IMR-90 (cell line): Measurements from ENCODE around the gene C3orf85. TPM values are rescaled to one million over a fixed set of nuclear protein-coding genes. Genes with fewer than 3 reads are reported as not detected.

ENCODE experiments used
- ATAC-seq: fragments of 200-7000 bp; cut with Tn5 transposase; 2 replicates; pipeline ENCODE4 v1.9.1; 2020; ENCODE audit warnings: low read depth, mild to moderate bottlenecking, moderate library complexity
- BruUV-seq: library from RNA; stranded (reverse); fragments of 400-500 nt; replicated peaks from 2 replicates; lab custom pipeline; 2021; lab: Mats Ljungman, UMichigan
- CTCF ChIA-PET: fragments of 300-600 bp; formaldehyde crosslinking; extraction: SDS; loops from one replicate; lab custom pipeline; 2021; ENCODE audit warnings: antibody characterized with exemption; lab: Yijun Ruan, JAX
- POLR2A ChIA-PET: fragments of 300-600 bp; sonication (Branson Sonifier 250); formaldehyde crosslinking; loops from one replicate; lab custom pipeline; 2022; ENCODE audit warnings: antibody characterized with exemption; ENCODE audit not compliant: unreplicated experiment; lab: Charles Lee
- DNase-seq: peaks from one replicate; pipeline ENCODE4 v3.0.0; 2013
- H2AFZ ChIP-seq: replicated peaks from 2 replicates; pipeline ENCODE3; 2013; ENCODE audit warnings: low read length, mild to moderate bottlenecking; ENCODE audit not compliant: poor library complexity
- H2AK5ac ChIP-seq: 2 replicates; pipeline ENCODE4 v1.6.1; 2013; ENCODE audit warnings: low read depth, low read length, inconsistent platforms
- H2AK9ac ChIP-seq: replicated peaks from 2 replicates; pipeline ENCODE3; 2013; ENCODE audit warnings: mild to moderate bottlenecking, low read depth, low read length, moderate library complexity; ENCODE audit not compliant: poor library complexity
- H2BK120ac ChIP-seq: 2 replicates; pipeline ENCODE4 v1.6.1; 2013; ENCODE audit warnings: low read depth, low read length, inconsistent platforms
- H2BK15ac ChIP-seq: 3 replicates; pipeline ENCODE4 v1.6.1; 2013; ENCODE audit warnings: low read depth, low read length, inconsistent platforms
- H2BK20ac ChIP-seq: 2 replicates; pipeline ENCODE4 v1.6.1; 2013; ENCODE audit warnings: low read depth, mild to moderate bottlenecking, inconsistent platforms, low read length, moderate library complexity
- H2BK5ac ChIP-seq: 2 replicates; pipeline ENCODE4 v1.6.1; 2013; ENCODE audit warnings: mild to moderate bottlenecking, low read depth, low read length, inconsistent platforms; ENCODE audit not compliant: poor library complexity, severe bottlenecking
- H3K14ac ChIP-seq: replicated peaks from 2 replicates; pipeline ENCODE4 v1.6.1; 2013; ENCODE audit warnings: low read depth, low read length, inconsistent platforms
- H3K18ac ChIP-seq: 2 replicates; pipeline ENCODE4 v1.6.1; 2013; ENCODE audit warnings: low read depth, low read length, control low read depth
- H3K23ac ChIP-seq: 2 replicates; pipeline ENCODE4 v1.6.1; 2013; ENCODE audit warnings: low read depth, low read length, inconsistent platforms
- H3K27ac ChIP-seq: 2 replicates; pipeline ENCODE4 v1.5.1; 2013; ENCODE audit warnings: mild to moderate bottlenecking, control low read depth, low read length; ENCODE audit not compliant: insufficient read depth
- H3K27me3 ChIP-seq: 2 replicates; pipeline ENCODE4 v1.6.1; 2013; ENCODE audit warnings: low read length; ENCODE audit not compliant: control insufficient read depth, insufficient read depth
- H3K36me3 ChIP-seq: 2 replicates; pipeline ENCODE4 v1.6.1; 2013; ENCODE audit warnings: low read length, mixed read lengths; ENCODE audit not compliant: control insufficient read depth, insufficient read depth
- H3K4ac ChIP-seq: 2 replicates; pipeline ENCODE4 v1.6.1; 2013; ENCODE audit warnings: low read depth, low read length, inconsistent platforms
- H3K4me1 ChIP-seq: 2 replicates; pipeline ENCODE4 v1.6.1; 2013; ENCODE audit warnings: low read length, mixed read lengths; ENCODE audit not compliant: control insufficient read depth, insufficient read depth
- H3K4me2 ChIP-seq: 2 replicates; pipeline ENCODE4 v1.6.1; 2013; ENCODE audit warnings: low read depth, mild to moderate bottlenecking, control low read depth, low read length, moderate library complexity
- H3K4me3 ChIP-seq: 2 replicates; pipeline ENCODE4 v1.5.1; 2013; ENCODE audit warnings: low read depth, mild to moderate bottlenecking, control low read depth, low read length, moderate library complexity; ENCODE audit not compliant: insufficient read depth
- H3K56ac ChIP-seq: 2 replicates; pipeline ENCODE4 v1.6.1; 2013; ENCODE audit warnings: low read length, inconsistent platforms; ENCODE audit not compliant: insufficient read depth; ENCODE audit errors: extremely low read depth
- H3K79me1 ChIP-seq, 2 experiments: 2 replicates each; pipeline ENCODE4 v1.6.1; 2013; ENCODE audit warnings: low read length in 2 of 2, inconsistent platforms in 1 of 2, low read depth in 1 of 2
- H3K9ac ChIP-seq: 2 replicates; pipeline ENCODE4 v1.6.1; 2013; ENCODE audit warnings: low read depth, low read length, control low read depth
- H3K9me1 ChIP-seq: 2 replicates; pipeline ENCODE4 v1.6.1; 2013; ENCODE audit warnings: low read length, inconsistent platforms; ENCODE audit not compliant: insufficient read depth
- H3K9me3 ChIP-seq: 2 replicates; pipeline ENCODE4 v1.6.1; 2013; ENCODE audit warnings: low read length; ENCODE audit not compliant: control insufficient read depth, insufficient read depth
- H4K20me1 ChIP-seq: 2 replicates; pipeline ENCODE4 v1.6.1; 2013; ENCODE audit warnings: low read length, inconsistent platforms; ENCODE audit not compliant: insufficient read depth
- H4K5ac ChIP-seq: 2 replicates; pipeline ENCODE4 v1.6.1; 2013; ENCODE audit warnings: mild to moderate bottlenecking, low read depth, low read length, control low read depth
- H4K8ac ChIP-seq, 2 experiments: 2 replicates each; pipeline ENCODE4 v1.6.1; 2013; ENCODE audit warnings: low read depth in 2 of 2, low read length in 2 of 2, control low read depth in 1 of 2, inconsistent platforms in 1 of 2
- H4K91ac ChIP-seq: 2 replicates; pipeline ENCODE4 v1.6.1; 2013; ENCODE audit warnings: low read depth, low read length, inconsistent platforms; ENCODE audit not compliant: insufficient read depth
- CHD1 ChIP-seq: IDR thresholded peaks from 2 replicates; pipeline ENCODE4 v1.6.1; 2012; ENCODE audit warnings: low read depth, low read length, improper control_type of control experiment
- ELK1 ChIP-seq: fragments of 150-350 bp; IDR thresholded peaks from 2 replicates; pipeline ENCODE4 v1.6.1; 2016; ENCODE audit warnings: low read depth, mild to moderate bottlenecking, low read length, moderate library complexity, borderline replicate concordance
- FOS ChIP-seq: fragments of 150-350 bp; IDR thresholded peaks from 2 replicates; pipeline ENCODE4 v1.6.1; 2016; ENCODE audit warnings: low read depth, low read length
- MAFK ChIP-seq: IDR thresholded peaks from 2 replicates; pipeline ENCODE4 v1.6.1; 2012; ENCODE audit warnings: low read depth, low read length, improper control_type of control experiment
- MXI1 ChIP-seq: IDR thresholded peaks from 2 replicates; pipeline ENCODE4 v1.6.1; 2012; ENCODE audit warnings: low read depth, mild to moderate bottlenecking, low read length, moderate library complexity, borderline replicate concordance
- NFE2L2 ChIP-seq: fragments of 150-350 bp; IDR thresholded peaks from 2 replicates; pipeline ENCODE4 v1.6.1; 2016; ENCODE audit warnings: low read depth, mild to moderate bottlenecking, low read length
- RAD21 ChIP-seq: IDR thresholded peaks from 2 replicates; pipeline ENCODE4 v1.6.1; 2012; ENCODE audit warnings: low read length, improper control_type of control experiment
- RCOR1 ChIP-seq: IDR thresholded peaks from 2 replicates; pipeline ENCODE4 v1.6.1; 2012; ENCODE audit warnings: mild to moderate bottlenecking, low read length, improper control_type of control experiment; ENCODE audit not compliant: insufficient replicate concordance
- WGBS, 2 experiments: methylation state at CpG; one replicate each; pipeline versions ENCODE4 v1.1.5 to v1.1.7; 2013; ENCODE audit warnings: missing lambda C conversion rate in 2 of 2; ENCODE audit not compliant: insufficient read length in 1 of 2; ENCODE audit errors: extremely low coverage in 2 of 2; 5-methylcytosine and 5-hydroxymethylcytosine counted together
- dilution Hi-C: fragments of 300-500 bp; cut with HindIII; formaldehyde crosslinking; loops from one replicate; pipeline ENCODE4 v1.14.3; 2018; ENCODE audit warnings: low sequenced_read_pairs; ENCODE audit not compliant: unreplicated experiment
- in situ Hi-C: fragments of 300-500 bp; cut with MboI; formaldehyde crosslinking; loops from 3 replicates; pipeline ENCODE4 v1.14.3; 2019; ENCODE audit warnings: low sequenced_read_pairs, inconsistent platforms, mixed read lengths
- intact Hi-C: fragments of 100-400 bp; cut with micrococcal nuclease; formaldehyde crosslinking; loops from 2 replicates; pipeline ENCODE4 v1.10.0; 2022
- polyA plus RNA-seq, 3 experiments: library from polyadenylated mRNA; depleted of rRNA; stranded (reverse); fragments of >200 nt; gene quantifications; 2 replicates each; pipeline ENCODE4 v1.2.3, GENCODE V29; 2012; ENCODE audit warnings: low replicate concordance in 1 of 3
- total RNA-seq: library from RNA; depleted of rRNA; stranded (reverse); fragments of >200 nt; gene quantifications from 2 replicates; pipeline ENCODE4 v1.2.3, GENCODE V29; 2012
- TF ChIP-seq, protein P1 (sequence below): fragments of 150-350 bp; IDR thresholded peaks from 2 replicates; pipeline ENCODE4 v1.6.1; 2017; ENCODE audit warnings: mild to moderate bottlenecking, antibody characterized with exemption, low read length, low read depth

The C3orf85 gene
- total and polyA plus RNA-seq, 2 of the 4 experiments (the other 2 are of a cell fraction), result not detected

- Histone ChIP-seq H4K91ac (no peak overlapping the region), H3K23ac (no peak overlapping the region), H3K27ac (no peak overlapping the region), H3K4ac (no peak overlapping the region), H2AFZ (no peak overlapping the region), H3K9ac (no peak overlapping the region), H3K4me3 (no peak overlapping the region), H4K5ac (no peak overlapping the region), H3K56ac (no peak overlapping the region), H2BK5ac (no peak overlapping the region), H2AK5ac (no peak overlapping the region), H3K4me1 (no peaks in the 10 kb centered on the region), H3K18ac (no peak overlapping the region), H2AK9ac (no peak overlapping the region), H3K79me1 (no peaks in the 10 kb centered on the region), H3K9me1 (no peaks in the 10 kb centered on the region), H3K9me3 (peaks cover 2% of the 10 kb centered on the region; the same call in 1 of the 2 replicates), H2BK120ac (no peak overlapping the region), H2BK20ac (no peak overlapping the region), H3K27me3 (no peaks in the 10 kb centered on the region), H4K8ac (no peak overlapping the region), H3K36me3 (no peaks in the 10 kb centered on the region), H4K20me1 (no peaks in the 10 kb centered on the region), H3K4me2 (no peak overlapping the region), H3K14ac (no peak overlapping the region), H2BK15ac (no peak overlapping the region)
- no peak for DNase-seq
- no peak for ATAC-seq
- TF ChIP-seq, protein P1, sequence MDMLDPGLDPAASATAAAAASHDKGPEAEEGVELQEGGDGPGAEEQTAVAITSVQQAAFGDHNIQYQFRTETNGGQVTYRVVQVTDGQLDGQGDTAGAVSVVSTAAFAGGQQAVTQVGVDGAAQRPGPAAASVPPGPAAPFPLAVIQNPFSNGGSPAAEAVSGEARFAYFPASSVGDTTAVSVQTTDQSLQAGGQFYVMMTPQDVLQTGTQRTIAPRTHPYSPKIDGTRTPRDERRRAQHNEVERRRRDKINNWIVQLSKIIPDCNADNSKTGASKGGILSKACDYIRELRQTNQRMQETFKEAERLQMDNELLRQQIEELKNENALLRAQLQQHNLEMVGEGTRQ, result no peak
- TF ChIP-seq FOS, result no peak
- TF ChIP-seq MXI1, result no peak
- TF ChIP-seq ELK1, result no peak
- TF ChIP-seq NFE2L2, result no peak
- TF ChIP-seq CHD1, result no peak
- TF ChIP-seq RCOR1, result no peak
- TF ChIP-seq MAFK, result no peak
- TF ChIP-seq RAD21, result no peak
- CTCF ChIA-PET, result no interaction called here
- dilution Hi-C loops (no loop called here), intact Hi-C loops (no loop called here), in situ Hi-C loops (no loop called here)
- no TSS peak for BruUV-seq
- POLR2A ChIA-PET, result no interaction called here
- no CpG with 5 or more reads among the region's 4 CpGs for WGBS, 2 experiments
These were observed 15.8 kb downstream of the C3orf85 start for GRCh38 chr3:109152320-109152719.
